H1 (cell line): ENCODE measurements around the gene ANK3. TPM values are rescaled to one million over a fixed set of nuclear protein-coding genes. Genes with fewer than 3 reads are reported as not detected.

Source experiments
- EZH2 ChIP-seq: fragments of 200-600 bp; sonication (generic); IDR thresholded peaks from 2 replicates; pipeline ENCODE4 v1.7.1; 2012; ENCODE audit warnings: low read depth, mild to moderate bottlenecking, moderate library complexity, low read length, inconsistent platforms; ENCODE audit not compliant: severe bottlenecking
- FOSL1 ChIP-seq: IDR thresholded peaks from 2 replicates; pipeline ENCODE4 v1.6.1; 2011; ENCODE audit warnings: mild to moderate bottlenecking, low read depth, low read length, moderate library complexity; ENCODE audit not compliant: insufficient read depth
- PHF8 ChIP-seq: fragments of 200-600 bp; sonication (generic); conservative IDR thresholded peaks from 2 replicates; pipeline ENCODE4 v1.7.1; 2012; ENCODE audit warnings: low read depth, mild to moderate bottlenecking, inconsistent platforms, low read length, moderate library complexity
- RXRA ChIP-seq: IDR thresholded peaks from 2 replicates; pipeline ENCODE4 v1.6.1; 2011; ENCODE audit warnings: low read depth, mild to moderate bottlenecking, low read length, moderate library complexity; ENCODE audit not compliant: insufficient read depth
- SRF ChIP-seq: IDR thresholded peaks from 2 replicates; pipeline ENCODE4 v1.6.1; 2011; ENCODE audit warnings: mild to moderate bottlenecking, low read depth, low read length, moderate library complexity
- polyA plus RNA-seq, 7 experiments: library from polyadenylated mRNA; depleted of rRNA in 3 of 7; stranded (reverse) in 5 of 7; unstranded in 2 of 7; fragments of >200 nt in 5 of 7; fragments of 200-250 nt in 2 of 7; gene quantifications; 1 replicate in 5 of 7; 2 replicates in 1 of 7; 4 replicates in 1 of 7; pipeline versions ENCODE4 v1.2.1 to v1.2.3, GENCODE V29; 2011 to 2013; ENCODE audit warnings: missing spikeins in 2 of 7, mixed read lengths in 2 of 7
- total RNA-seq: library from RNA; stranded (reverse); fragmentation: NEBNext Ultra II Directional; extraction: Animal tissue kit (Norgen Biotek cat#: 25700); gene quantifications from 2 replicates; pipeline ENCODE4 v1.2.1, GENCODE V29; 2021
- TF ChIP-seq, protein P1 (sequence below): fragments of 300-600 bp; sonication (generic); IDR thresholded peaks from 2 replicates; pipeline ENCODE4 v1.7.1; 2012; ENCODE audit warnings: low read length, moderate library complexity, mild to moderate bottlenecking, inconsistent platforms; ENCODE audit not compliant: insufficient replicate concordance

ANK3 gene
- total and polyA plus RNA-seq, 2 of the 8 experiments (the other 6 are each of a cell fraction or from before 2014, with no cell fraction given): 18.1 to 67.9 TPM

DNA sequence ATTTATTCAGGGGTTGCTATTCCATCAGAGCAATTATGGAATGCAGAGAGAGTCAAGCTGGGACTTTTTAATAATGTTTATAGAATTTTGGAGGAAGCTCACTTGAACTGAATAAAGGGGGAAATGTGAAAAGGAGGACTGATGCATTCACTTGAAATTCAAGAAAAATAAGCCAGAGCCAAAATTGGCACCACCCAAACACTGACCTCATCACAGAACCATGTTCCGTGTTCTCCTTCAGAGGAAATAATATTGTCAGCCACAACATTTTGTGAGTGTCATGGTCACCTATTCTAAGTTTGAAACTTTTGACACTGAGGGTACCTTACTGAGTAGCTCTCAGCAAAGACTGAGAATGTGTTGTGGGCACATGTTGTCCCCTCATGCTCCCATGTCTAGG, 207.0 kb downstream of the ANK3 start (continued):
- TF ChIP-seq EZH2: no peak
- TF ChIP-seq, protein P1, sequence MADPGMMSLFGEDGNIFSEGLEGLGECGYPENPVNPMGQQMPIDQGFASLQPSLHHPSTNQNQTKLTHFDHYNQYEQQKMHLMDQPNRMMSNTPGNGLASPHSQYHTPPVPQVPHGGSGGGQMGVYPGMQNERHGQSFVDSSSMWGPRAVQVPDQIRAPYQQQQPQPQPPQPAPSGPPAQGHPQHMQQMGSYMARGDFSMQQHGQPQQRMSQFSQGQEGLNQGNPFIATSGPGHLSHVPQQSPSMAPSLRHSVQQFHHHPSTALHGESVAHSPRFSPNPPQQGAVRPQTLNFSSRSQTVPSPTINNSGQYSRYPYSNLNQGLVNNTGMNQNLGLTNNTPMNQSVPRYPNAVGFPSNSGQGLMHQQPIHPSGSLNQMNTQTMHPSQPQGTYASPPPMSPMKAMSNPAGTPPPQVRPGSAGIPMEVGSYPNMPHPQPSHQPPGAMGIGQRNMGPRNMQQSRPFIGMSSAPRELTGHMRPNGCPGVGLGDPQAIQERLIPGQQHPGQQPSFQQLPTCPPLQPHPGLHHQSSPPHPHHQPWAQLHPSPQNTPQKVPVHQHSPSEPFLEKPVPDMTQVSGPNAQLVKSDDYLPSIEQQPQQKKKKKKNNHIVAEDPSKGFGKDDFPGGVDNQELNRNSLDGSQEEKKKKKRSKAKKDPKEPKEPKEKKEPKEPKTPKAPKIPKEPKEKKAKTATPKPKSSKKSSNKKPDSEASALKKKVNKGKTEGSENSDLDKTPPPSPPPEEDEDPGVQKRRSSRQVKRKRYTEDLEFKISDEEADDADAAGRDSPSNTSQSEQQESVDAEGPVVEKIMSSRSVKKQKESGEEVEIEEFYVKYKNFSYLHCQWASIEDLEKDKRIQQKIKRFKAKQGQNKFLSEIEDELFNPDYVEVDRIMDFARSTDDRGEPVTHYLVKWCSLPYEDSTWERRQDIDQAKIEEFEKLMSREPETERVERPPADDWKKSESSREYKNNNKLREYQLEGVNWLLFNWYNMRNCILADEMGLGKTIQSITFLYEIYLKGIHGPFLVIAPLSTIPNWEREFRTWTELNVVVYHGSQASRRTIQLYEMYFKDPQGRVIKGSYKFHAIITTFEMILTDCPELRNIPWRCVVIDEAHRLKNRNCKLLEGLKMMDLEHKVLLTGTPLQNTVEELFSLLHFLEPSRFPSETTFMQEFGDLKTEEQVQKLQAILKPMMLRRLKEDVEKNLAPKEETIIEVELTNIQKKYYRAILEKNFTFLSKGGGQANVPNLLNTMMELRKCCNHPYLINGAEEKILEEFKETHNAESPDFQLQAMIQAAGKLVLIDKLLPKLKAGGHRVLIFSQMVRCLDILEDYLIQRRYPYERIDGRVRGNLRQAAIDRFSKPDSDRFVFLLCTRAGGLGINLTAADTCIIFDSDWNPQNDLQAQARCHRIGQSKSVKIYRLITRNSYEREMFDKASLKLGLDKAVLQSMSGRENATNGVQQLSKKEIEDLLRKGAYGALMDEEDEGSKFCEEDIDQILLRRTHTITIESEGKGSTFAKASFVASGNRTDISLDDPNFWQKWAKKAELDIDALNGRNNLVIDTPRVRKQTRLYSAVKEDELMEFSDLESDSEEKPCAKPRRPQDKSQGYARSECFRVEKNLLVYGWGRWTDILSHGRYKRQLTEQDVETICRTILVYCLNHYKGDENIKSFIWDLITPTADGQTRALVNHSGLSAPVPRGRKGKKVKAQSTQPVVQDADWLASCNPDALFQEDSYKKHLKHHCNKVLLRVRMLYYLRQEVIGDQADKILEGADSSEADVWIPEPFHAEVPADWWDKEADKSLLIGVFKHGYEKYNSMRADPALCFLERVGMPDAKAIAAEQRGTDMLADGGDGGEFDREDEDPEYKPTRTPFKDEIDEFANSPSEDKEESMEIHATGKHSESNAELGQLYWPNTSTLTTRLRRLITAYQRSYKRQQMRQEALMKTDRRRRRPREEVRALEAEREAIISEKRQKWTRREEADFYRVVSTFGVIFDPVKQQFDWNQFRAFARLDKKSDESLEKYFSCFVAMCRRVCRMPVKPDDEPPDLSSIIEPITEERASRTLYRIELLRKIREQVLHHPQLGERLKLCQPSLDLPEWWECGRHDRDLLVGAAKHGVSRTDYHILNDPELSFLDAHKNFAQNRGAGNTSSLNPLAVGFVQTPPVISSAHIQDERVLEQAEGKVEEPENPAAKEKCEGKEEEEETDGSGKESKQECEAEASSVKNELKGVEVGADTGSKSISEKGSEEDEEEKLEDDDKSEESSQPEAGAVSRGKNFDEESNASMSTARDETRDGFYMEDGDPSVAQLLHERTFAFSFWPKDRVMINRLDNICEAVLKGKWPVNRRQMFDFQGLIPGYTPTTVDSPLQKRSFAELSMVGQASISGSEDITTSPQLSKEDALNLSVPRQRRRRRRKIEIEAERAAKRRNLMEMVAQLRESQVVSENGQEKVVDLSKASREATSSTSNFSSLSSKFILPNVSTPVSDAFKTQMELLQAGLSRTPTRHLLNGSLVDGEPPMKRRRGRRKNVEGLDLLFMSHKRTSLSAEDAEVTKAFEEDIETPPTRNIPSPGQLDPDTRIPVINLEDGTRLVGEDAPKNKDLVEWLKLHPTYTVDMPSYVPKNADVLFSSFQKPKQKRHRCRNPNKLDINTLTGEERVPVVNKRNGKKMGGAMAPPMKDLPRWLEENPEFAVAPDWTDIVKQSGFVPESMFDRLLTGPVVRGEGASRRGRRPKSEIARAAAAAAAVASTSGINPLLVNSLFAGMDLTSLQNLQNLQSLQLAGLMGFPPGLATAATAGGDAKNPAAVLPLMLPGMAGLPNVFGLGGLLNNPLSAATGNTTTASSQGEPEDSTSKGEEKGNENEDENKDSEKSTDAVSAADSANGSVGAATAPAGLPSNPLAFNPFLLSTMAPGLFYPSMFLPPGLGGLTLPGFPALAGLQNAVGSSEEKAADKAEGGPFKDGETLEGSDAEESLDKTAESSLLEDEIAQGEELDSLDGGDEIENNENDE: no peak
- TF ChIP-seq SRF: no peak
- TF ChIP-seq RXRA: no peak
- no peak for TF ChIP-seq FOSL1
- TF ChIP-seq PHF8: no peak
